Fibroblast of lung (primary cell): ENCODE results near the gene ACER3.

Source experiments
- CTCF ChIP-seq, 2 donors: IDR thresholded peaks in 1 of 2; conservative IDR thresholded peaks in 1 of 2; 1 replicate in 1 of 2; 2 replicates in 1 of 2; pipeline ENCODE4 v1.5.1; 2011 to 2012; ENCODE audit warnings: low read length in 2 of 2, control low read depth in 1 of 2, inconsistent platforms in 1 of 2, low read depth in 1 of 2, mild to moderate bottlenecking in 1 of 2
- EZH2 ChIP-seq: IDR thresholded peaks from 2 replicates; pipeline ENCODE4 v1.5.1; 2012; ENCODE audit warnings: low read length, control low read depth, mild to moderate bottlenecking; ENCODE audit errors: missing control alignments

GRCh38 chr11:76980196-76980595 lies 119.5 kb downstream of the ACER3 start:
- TF ChIP-seq CTCF (conservative IDR thresholded peaks at IDR 0.05 in 1 of 2, IDR thresholded peaks at IDR 0.05 in 1 of 2; ENCODE audit: low read depth in 1 of 2, low read length in 2 of 2) (no peak), EZH2 (no peak)
